Measurements from ENCODE around the gene PCCA. TPM values are rescaled to one million over a fixed set of nuclear protein-coding genes. Genes with fewer than 3 reads are reported as not detected.

The PCCA gene
- total and polyA plus RNA-seq, 2 of the 13 experiments (the other 11 are each of a cell fraction or from before 2014, with no cell fraction given), result 15.0 to 32.2 TPM

DNA sequence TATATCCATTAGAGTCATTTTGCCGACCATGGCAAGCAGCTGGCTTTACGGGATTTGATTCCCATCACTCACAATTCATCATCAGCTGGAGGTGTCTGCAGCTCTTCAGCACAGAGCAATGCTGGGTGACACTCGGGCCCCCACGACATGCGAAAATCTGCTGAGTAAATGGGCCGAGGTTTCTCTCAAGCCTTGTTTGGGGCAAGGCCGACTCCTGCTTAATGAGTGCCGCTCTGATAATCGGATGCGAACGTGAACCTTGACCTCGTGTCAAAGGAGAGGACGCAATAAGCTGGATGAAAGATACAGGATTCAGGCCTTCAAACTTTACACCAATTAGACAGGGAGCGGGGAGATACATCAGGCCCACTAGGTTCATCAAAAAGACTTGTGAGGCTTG is 434.5 kb downstream of the PCCA start (continued):
- TF ChIP-seq ZNF407 (CRISPR knock-in tag; IDR thresholded peaks at IDR 0.05; ENCODE audit: not compliant biosample characterization) (no peak), SP2 (CRISPR knock-in tag; IDR thresholded peaks at IDR 0.05) (no peak), SETDB1 (CRISPR knock-in tag; IDR thresholded peaks at IDR 0.05; ENCODE audit: borderline replicate concordance) (no peak), ZNF432 (CRISPR knock-in tag; IDR thresholded peaks at IDR 0.05; ENCODE audit: borderline replicate concordance) (no peak), HCFC1 (IDR thresholded peaks at IDR 0.05; ENCODE audit: low read depth, low read length) (no peak), SNAI1 (CRISPR knock-in tag; IDR thresholded peaks at IDR 0.05; ENCODE audit: borderline replicate concordance) (no peak), SKI (IDR thresholded peaks at IDR 0.05; ENCODE audit: partially characterized antibody) (no peak)
- TF ChIP-seq, protein P1, sequence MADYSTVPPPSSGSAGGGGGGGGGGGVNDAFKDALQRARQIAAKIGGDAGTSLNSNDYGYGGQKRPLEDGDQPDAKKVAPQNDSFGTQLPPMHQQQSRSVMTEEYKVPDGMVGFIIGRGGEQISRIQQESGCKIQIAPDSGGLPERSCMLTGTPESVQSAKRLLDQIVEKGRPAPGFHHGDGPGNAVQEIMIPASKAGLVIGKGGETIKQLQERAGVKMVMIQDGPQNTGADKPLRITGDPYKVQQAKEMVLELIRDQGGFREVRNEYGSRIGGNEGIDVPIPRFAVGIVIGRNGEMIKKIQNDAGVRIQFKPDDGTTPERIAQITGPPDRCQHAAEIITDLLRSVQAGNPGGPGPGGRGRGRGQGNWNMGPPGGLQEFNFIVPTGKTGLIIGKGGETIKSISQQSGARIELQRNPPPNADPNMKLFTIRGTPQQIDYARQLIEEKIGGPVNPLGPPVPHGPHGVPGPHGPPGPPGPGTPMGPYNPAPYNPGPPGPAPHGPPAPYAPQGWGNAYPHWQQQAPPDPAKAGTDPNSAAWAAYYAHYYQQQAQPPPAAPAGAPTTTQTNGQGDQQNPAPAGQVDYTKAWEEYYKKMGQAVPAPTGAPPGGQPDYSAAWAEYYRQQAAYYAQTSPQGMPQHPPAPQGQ (CRISPR knock-in tag; IDR thresholded peaks at IDR 0.05; ENCODE audit: borderline replicate concordance), result no peak
- TF ChIP-seq, protein P2, sequence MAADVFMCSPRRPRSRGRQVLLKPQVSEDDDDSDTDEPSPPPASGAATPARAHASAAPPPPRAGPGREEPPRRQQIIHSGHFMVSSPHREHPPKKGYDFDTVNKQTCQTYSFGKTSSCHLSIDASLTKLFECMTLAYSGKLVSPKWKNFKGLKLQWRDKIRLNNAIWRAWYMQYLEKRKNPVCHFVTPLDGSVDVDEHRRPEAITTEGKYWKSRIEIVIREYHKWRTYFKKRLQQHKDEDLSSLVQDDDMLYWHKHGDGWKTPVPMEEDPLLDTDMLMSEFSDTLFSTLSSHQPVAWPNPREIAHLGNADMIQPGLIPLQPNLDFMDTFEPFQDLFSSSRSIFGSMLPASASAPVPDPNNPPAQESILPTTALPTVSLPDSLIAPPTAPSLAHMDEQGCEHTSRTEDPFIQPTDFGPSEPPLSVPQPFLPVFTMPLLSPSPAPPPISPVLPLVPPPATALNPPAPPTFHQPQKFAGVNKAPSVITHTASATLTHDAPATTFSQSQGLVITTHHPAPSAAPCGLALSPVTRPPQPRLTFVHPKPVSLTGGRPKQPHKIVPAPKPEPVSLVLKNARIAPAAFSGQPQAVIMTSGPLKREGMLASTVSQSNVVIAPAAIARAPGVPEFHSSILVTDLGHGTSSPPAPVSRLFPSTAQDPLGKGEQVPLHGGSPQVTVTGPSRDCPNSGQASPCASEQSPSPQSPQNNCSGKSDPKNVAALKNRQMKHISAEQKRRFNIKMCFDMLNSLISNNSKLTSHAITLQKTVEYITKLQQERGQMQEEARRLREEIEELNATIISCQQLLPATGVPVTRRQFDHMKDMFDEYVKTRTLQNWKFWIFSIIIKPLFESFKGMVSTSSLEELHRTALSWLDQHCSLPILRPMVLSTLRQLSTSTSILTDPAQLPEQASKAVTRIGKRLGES (CRISPR knock-in tag; IDR thresholded peaks at IDR 0.05; ENCODE audit: borderline replicate concordance), result no peak
- TF ChIP-seq, protein P3, sequence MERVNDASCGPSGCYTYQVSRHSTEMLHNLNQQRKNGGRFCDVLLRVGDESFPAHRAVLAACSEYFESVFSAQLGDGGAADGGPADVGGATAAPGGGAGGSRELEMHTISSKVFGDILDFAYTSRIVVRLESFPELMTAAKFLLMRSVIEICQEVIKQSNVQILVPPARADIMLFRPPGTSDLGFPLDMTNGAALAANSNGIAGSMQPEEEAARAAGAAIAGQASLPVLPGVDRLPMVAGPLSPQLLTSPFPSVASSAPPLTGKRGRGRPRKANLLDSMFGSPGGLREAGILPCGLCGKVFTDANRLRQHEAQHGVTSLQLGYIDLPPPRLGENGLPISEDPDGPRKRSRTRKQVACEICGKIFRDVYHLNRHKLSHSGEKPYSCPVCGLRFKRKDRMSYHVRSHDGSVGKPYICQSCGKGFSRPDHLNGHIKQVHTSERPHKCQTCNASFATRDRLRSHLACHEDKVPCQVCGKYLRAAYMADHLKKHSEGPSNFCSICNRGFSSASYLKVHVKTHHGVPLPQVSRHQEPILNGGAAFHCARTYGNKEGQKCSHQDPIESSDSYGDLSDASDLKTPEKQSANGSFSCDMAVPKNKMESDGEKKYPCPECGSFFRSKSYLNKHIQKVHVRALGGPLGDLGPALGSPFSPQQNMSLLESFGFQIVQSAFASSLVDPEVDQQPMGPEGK (CRISPR knock-in tag; IDR thresholded peaks at IDR 0.05), result no peak
- TF ChIP-seq, protein P4, sequence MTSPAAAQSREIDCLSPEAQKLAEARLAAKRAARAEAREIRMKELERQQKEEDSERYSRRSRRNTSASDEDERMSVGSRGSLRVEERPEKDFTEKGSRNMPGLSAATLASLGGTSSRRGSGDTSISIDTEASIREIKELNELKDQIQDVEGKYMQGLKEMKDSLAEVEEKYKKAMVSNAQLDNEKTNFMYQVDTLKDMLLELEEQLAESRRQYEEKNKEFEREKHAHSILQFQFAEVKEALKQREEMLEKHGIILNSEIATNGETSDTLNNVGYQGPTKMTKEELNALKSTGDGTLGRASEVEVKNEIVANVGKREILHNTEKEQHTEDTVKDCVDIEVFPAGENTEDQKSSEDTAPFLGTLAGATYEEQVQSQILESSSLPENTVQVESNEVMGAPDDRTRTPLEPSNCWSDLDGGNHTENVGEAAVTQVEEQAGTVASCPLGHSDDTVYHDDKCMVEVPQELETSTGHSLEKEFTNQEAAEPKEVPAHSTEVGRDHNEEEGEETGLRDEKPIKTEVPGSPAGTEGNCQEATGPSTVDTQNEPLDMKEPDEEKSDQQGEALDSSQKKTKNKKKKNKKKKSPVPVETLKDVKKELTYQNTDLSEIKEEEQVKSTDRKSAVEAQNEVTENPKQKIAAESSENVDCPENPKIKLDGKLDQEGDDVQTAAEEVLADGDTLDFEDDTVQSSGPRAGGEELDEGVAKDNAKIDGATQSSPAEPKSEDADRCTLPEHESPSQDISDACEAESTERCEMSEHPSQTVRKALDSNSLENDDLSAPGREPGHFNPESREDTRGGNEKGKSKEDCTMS (CRISPR knock-in tag; conservative IDR thresholded peaks at IDR 0.05), result no peak
